Measurements from ENCODE around the gene ZNF821. TPM values are rescaled to one million over a fixed set of nuclear protein-coding genes. Genes with fewer than 3 reads are reported as not detected.
"Not testable (repeated sequence)": the region's sequence is repeated elsewhere in the genome, so short reads cannot be mapped to it uniquely, and the experiment has no call there.

The ZNF821 gene
- total RNA-seq, 1 donor from 2014 or later, result 6.7 TPM

- ATAC-seq; DNase-seq (ENCODE audit: low spot score); intact Hi-C loops (cut with DNase I): not testable (repeated sequence)
Observed at GRCh38 chr16:71905765-71906164, 21.8 kb upstream of the ZNF821 start.

- no peak for DNase-seq (ENCODE audit: low spot score)
- no peak for ATAC-seq
Observed at GRCh38 chr16:71904239-71904638, 20.3 kb upstream of the ZNF821 start.

GRCh38 chr16:71903608-71904007, 19.6 kb upstream of the ZNF821 start:
- DNase-seq (ENCODE audit: low spot score) (no peak), ATAC-seq (no peak)
- intact Hi-C loops (cut with DNase I), result no loop called here

More at GRCh38 chr16:71904239-71904638, 20.3 kb upstream of the ZNF821 start:
- intact Hi-C loops (cut with DNase I), result no loop called here

- intact Hi-C loops (cut with DNase I), result no loop called here
- DNase-seq (ENCODE audit: low spot score), result no peak
- ATAC-seq, result no peak
Observed at GRCh38 chr16:71902656-71903365, 18.8 kb upstream of the ZNF821 start.

- no peak for ATAC-seq
- intact Hi-C loops (cut with DNase I), result no loop called here
- DNase-seq (ENCODE audit: low spot score), result no peak
Observed at GRCh38 chr16:71899171-71899570, 15.2 kb upstream of the ZNF821 start.

GRCh38 chr16:71896764-71897368, 12.9 kb upstream of the ZNF821 start:
- DNase-seq (ENCODE audit: low spot score), result no peak
- no peak for ATAC-seq
- intact Hi-C loops (cut with DNase I), result no loop called here

- DNase-seq (ENCODE audit: low spot score) (peak; percentile 70), ATAC-seq (peak; percentile 53)
- intact Hi-C loops (cut with DNase I), result no loop called here
Observed at GRCh38 chr16:71895679-71896365, 11.8 kb upstream of the ZNF821 start.

- peak; percentile 99 for ATAC-seq
- intact Hi-C loops (cut with DNase I), result no loop called here
- peak; percentile 99 for DNase-seq (ENCODE audit: low spot score)
Observed at GRCh38 chr16:71894921-71895678, 11.1 kb upstream of the ZNF821 start, which contains the start of gene IST1. IST1 (plus strand) TSS chr16:71895531; CDS start chr16:71915641, 20,110 bp downstream.

- DNase-seq (ENCODE audit: low spot score), result peak; percentile 68
- peak; percentile 41 for ATAC-seq
- intact Hi-C loops (cut with DNase I), result no loop called here
Observed at GRCh38 chr16:71894229-71894920, 10.4 kb upstream of the ZNF821 start.

GRCh38 chr16:71893888-71894228, 9.9 kb upstream of the ZNF821 start:
- intact Hi-C loops (cut with DNase I), result no loop called here
- ATAC-seq, result no peak
- DNase-seq (ENCODE audit: low spot score), result no peak

- ATAC-seq (no peak), DNase-seq (ENCODE audit: low spot score) (no peak)
- intact Hi-C loops (cut with DNase I), result no loop called here
Observed at GRCh38 chr16:71889147-71889546, 5.2 kb upstream of the ZNF821 start.

GRCh38 chr16:71885261-71885650, 1.3 kb upstream of the ZNF821 start:
- ATAC-seq (no peak), DNase-seq (ENCODE audit: low spot score) (no peak)
- intact Hi-C loops (cut with DNase I), result no loop called here

GRCh38 chr16:71883168-71883848, 674 bp downstream of the ZNF821 start:
- DNase-seq (ENCODE audit: low spot score) (peak; percentile 69), ATAC-seq (peak; percentile 58)
- intact Hi-C loops (cut with DNase I), result no loop called here

GRCh38 chr16:71882505-71883167, 1.3 kb downstream of the ZNF821 start:
- intact Hi-C loops (cut with DNase I), result no loop called here

GRCh38 chr16:71880176-71880575, 3.8 kb downstream of the ZNF821 start:
- DNase-seq (ENCODE audit: low spot score), result no peak
- intact Hi-C loops (cut with DNase I), result no loop called here
- no peak for ATAC-seq

More at GRCh38 chr16:71882505-71883167, 1.3 kb downstream of the ZNF821 start:
- DNase-seq (ENCODE audit: low spot score), result peak; percentile 70
- ATAC-seq, result peak; percentile 77

GRCh38 chr16:71878911-71879310, 5.1 kb downstream of the ZNF821 start:
- no peak for ATAC-seq
- no peak for DNase-seq (ENCODE audit: low spot score)
- intact Hi-C loops (cut with DNase I), result no loop called here

GRCh38 chr16:71873199-71873598, 10.8 kb downstream of the ZNF821 start:
- intact Hi-C loops (cut with DNase I), result no loop called here
- ATAC-seq, result no peak
- DNase-seq (ENCODE audit: low spot score), result no peak

- intact Hi-C loops (cut with DNase I), result no loop called here
- no peak for DNase-seq (ENCODE audit: low spot score)
- no peak for ATAC-seq
Observed at GRCh38 chr16:71870818-71871217, 13.2 kb downstream of the ZNF821 start.
